H9 (cell line): Measurements from ENCODE around the gene C8G. TPM values are rescaled to one million over a fixed set of nuclear protein-coding genes. Genes with fewer than 3 reads are reported as not detected.

Experiments used
- DNase-seq: peaks from one replicate; pipeline ENCODE4 v3.0.0-alpha.2; 2017
- H2AFZ ChIP-seq: one replicate; pipeline ENCODE4 v1.6.1; 2013; ENCODE audit warnings: mild to moderate bottlenecking, low read length, control low read depth, moderate library complexity
- H2AK5ac ChIP-seq: 2 replicates; pipeline ENCODE4 v1.6.1; 2013; ENCODE audit warnings: low read length, control low read depth, mixed read lengths; ENCODE audit not compliant: insufficient read length
- H2BK120ac ChIP-seq: one replicate; pipeline ENCODE4 v1.6.1; 2013; ENCODE audit warnings: low read depth, mild to moderate bottlenecking, low read length, control low read depth, inconsistent platforms; ENCODE audit not compliant: poor library complexity, severe bottlenecking
- H2BK12ac ChIP-seq: 2 replicates; pipeline ENCODE4 v1.6.1; 2013; ENCODE audit warnings: low read length, control low read depth, mixed read lengths, low read depth; ENCODE audit not compliant: insufficient read length
- H2BK15ac ChIP-seq: 2 replicates; pipeline ENCODE4 v1.6.1; 2013; ENCODE audit warnings: low read depth, low read length, control low read depth
- H2BK20ac ChIP-seq: one replicate; pipeline ENCODE4 v1.6.1; 2013; ENCODE audit warnings: low read depth, mild to moderate bottlenecking, low read length, control low read depth, inconsistent platforms; ENCODE audit not compliant: poor library complexity, severe bottlenecking
- H2BK5ac ChIP-seq: 2 replicates; pipeline ENCODE4 v1.6.1; 2013; ENCODE audit warnings: low read length, control low read depth, mixed read lengths; ENCODE audit not compliant: insufficient read length
- H3K14ac ChIP-seq: 2 replicates; pipeline ENCODE4 v1.6.1; 2013; ENCODE audit warnings: low read length, control low read depth; ENCODE audit not compliant: insufficient read depth
- H3K18ac ChIP-seq: 2 replicates; pipeline ENCODE4 v1.6.1; 2013; ENCODE audit warnings: low read depth, mild to moderate bottlenecking, mixed read lengths, low read length, control low read depth; ENCODE audit not compliant: insufficient read length
- H3K23ac ChIP-seq: 2 replicates; pipeline ENCODE4 v1.6.1; 2013; ENCODE audit warnings: low read length, control low read depth, mixed read lengths, low read depth; ENCODE audit not compliant: insufficient read length
- H3K23me2 ChIP-seq: 2 replicates; pipeline ENCODE4 v1.6.1; 2013; ENCODE audit warnings: low read depth, mild to moderate bottlenecking, mixed read lengths, low read length, control low read depth; ENCODE audit not compliant: insufficient read length, poor library complexity, severe bottlenecking
- H3K27ac ChIP-seq: 2 replicates; pipeline ENCODE4 v1.5.1; 2013; ENCODE audit warnings: low read length, control low read depth, mixed read lengths, low read depth; ENCODE audit not compliant: insufficient read length
- H3K27me3 ChIP-seq: 2 replicates; pipeline ENCODE4 v1.6.1; 2013; ENCODE audit warnings: low read length, control low read depth, inconsistent platforms; ENCODE audit not compliant: insufficient read depth
- H3K4ac ChIP-seq: 2 replicates; pipeline ENCODE4 v1.6.1; 2013; ENCODE audit warnings: low read depth, mild to moderate bottlenecking, control low read depth, inconsistent platforms, low read length, moderate library complexity
- H3K4me1 ChIP-seq: 2 replicates; pipeline ENCODE4 v1.6.1; 2013; ENCODE audit warnings: low read length, control low read depth, inconsistent platforms; ENCODE audit not compliant: insufficient read depth
- H3K4me2 ChIP-seq: 2 replicates; pipeline ENCODE4 v1.6.1; 2013; ENCODE audit warnings: low read length, control low read depth, mixed read lengths; ENCODE audit not compliant: insufficient read length, insufficient read depth
- H3K56ac ChIP-seq: 2 replicates; pipeline ENCODE4 v1.6.1; 2013; ENCODE audit warnings: low read depth, mild to moderate bottlenecking, mixed read lengths, low read length, control low read depth; ENCODE audit not compliant: insufficient read length
- H3K79me1 ChIP-seq: 2 replicates; pipeline ENCODE4 v1.6.1; 2013; ENCODE audit warnings: low read depth, mild to moderate bottlenecking, moderate library complexity, low read length, control low read depth, inconsistent platforms; ENCODE audit not compliant: insufficient read depth, poor library complexity, severe bottlenecking
- H3K79me2 ChIP-seq: 2 replicates; pipeline ENCODE4 v1.6.1; 2013; ENCODE audit warnings: low read length, control low read depth, inconsistent platforms; ENCODE audit not compliant: insufficient read depth
- H3K9ac ChIP-seq: 2 replicates; pipeline ENCODE4 v1.6.1; 2013; ENCODE audit warnings: low read length, control low read depth, mixed read lengths; ENCODE audit not compliant: insufficient read length; ENCODE audit errors: extremely low read depth
- H3K9me3 ChIP-seq: one replicate; pipeline ENCODE4 v1.6.1; 2013; ENCODE audit warnings: low read depth, low read length, inconsistent platforms; ENCODE audit not compliant: control insufficient read depth
- H3T11ph ChIP-seq: one replicate; pipeline ENCODE4 v1.6.1; 2013; ENCODE audit warnings: mild to moderate bottlenecking, low read length, control low read depth, inconsistent platforms
- H4K20me1 ChIP-seq: one replicate; pipeline ENCODE4 v1.6.1; 2013; ENCODE audit not compliant: control insufficient read depth, insufficient read length, insufficient read depth
- H4K5ac ChIP-seq: 2 replicates; pipeline ENCODE4 v1.6.1; 2013; ENCODE audit warnings: low read depth, mild to moderate bottlenecking, mixed read lengths, low read length, control low read depth; ENCODE audit not compliant: insufficient read length
- H4K8ac ChIP-seq: replicated peaks from 2 replicates; pipeline ENCODE4 v1.6.1; 2013; ENCODE audit warnings: low read length, control low read depth, mixed read lengths, low read depth; ENCODE audit not compliant: insufficient read length
- H4K91ac ChIP-seq: 2 replicates; pipeline ENCODE4 v1.6.1; 2013; ENCODE audit warnings: low read depth, mild to moderate bottlenecking, moderate library complexity, mixed read lengths, low read length, control low read depth; ENCODE audit not compliant: insufficient read length
- H3K27ac Mint-ChIP-seq, 3 experiments: 2 replicates in 2 of 3; 3 replicates in 1 of 3; pipeline ENCODE4 v1.8.0; 2020 to 2021; ENCODE audit warnings: mixed read lengths in 3 of 3, mild to moderate bottlenecking in 1 of 3, moderate library complexity in 1 of 3
- H3K27me3 Mint-ChIP-seq: 2 replicates; pipeline ENCODE4 v1.8.0; 2021; ENCODE audit warnings: low read depth, mild to moderate bottlenecking, moderate library complexity, mixed read lengths
- H3K36me3 Mint-ChIP-seq, 3 experiments: 2 replicates in 2 of 3; 3 replicates in 1 of 3; pipeline ENCODE4 v1.8.0; 2020 to 2021; ENCODE audit warnings: low read depth in 3 of 3, mixed read lengths in 3 of 3; ENCODE audit not compliant: insufficient read depth in 1 of 3
- H3K4me1 Mint-ChIP-seq, 2 experiments: 2 replicates each; pipeline ENCODE4 v1.8.0; 2020; ENCODE audit warnings: mixed read lengths in 2 of 2
- H3K4me3 Mint-ChIP-seq, 2 experiments: 2 replicates in 1 of 2; 3 replicates in 1 of 2; pipeline ENCODE4 v1.8.0; 2020 to 2021; ENCODE audit warnings: mild to moderate bottlenecking in 2 of 2, mixed read lengths in 2 of 2, moderate library complexity in 1 of 2
- H3K9me3 Mint-ChIP-seq, 2 experiments: 2 replicates in 1 of 2; 3 replicates in 1 of 2; pipeline ENCODE4 v1.8.0; 2020; ENCODE audit warnings: mild to moderate bottlenecking in 2 of 2, mixed read lengths in 2 of 2, moderate library complexity in 1 of 2
- WGBS: extraction: QIAGEN DNeasy Blood & Tissue Kit; methylation state at CpG from one replicate; pipeline ENCODE4 v1.1.7; 2013; ENCODE audit warnings: missing lambda C conversion rate, low lambda C conversion rate, mixed read lengths; ENCODE audit not compliant: insufficient read length; ENCODE audit errors: extremely low coverage; 5-methylcytosine and 5-hydroxymethylcytosine counted together
- total RNA-seq: library from RNA; stranded (reverse); gene quantifications from 2 replicates; pipeline ENCODE4 v1.2.1, GENCODE V29; 2021
- TF ChIP-seq, protein P1 (sequence below): fragments of 200-600 bp; sonication (generic); conservative IDR thresholded peaks from 3 replicates; pipeline ENCODE4 v1.8.0; 2021; ENCODE audit warnings: antibody characterized with exemption, mild to moderate bottlenecking

The C8G gene
- total RNA-seq, 1 experiment from 2014 or later, result 0.96 TPM

DNA sequence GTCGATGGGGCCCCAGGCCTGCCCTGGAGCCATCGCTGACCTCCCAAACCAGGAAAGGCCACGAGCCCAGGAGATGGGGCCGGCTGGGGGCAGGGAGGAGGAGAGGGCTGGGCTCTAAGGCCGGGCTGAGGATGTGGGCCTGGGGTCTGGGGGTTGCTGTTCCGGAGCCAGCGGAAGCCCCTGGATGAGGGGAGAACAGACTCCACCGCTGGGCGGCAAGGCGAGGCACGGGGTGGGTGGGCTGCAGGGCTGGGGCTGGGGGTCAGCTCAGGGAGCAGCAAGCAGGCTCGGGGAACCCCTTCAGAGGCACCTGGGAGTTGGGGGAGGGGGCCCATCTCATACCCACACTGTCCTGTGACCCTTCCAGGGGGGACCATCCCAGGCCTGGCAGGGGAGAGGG, 18.7 kb downstream of the C8G start:
- no CpG with 5 or more reads among the region's 12 CpGs for WGBS
- Histone ChIP-seq H2BK120ac (no peak overlapping the region), H3K56ac (no peak overlapping the region), H2AK5ac (no peak overlapping the region), H2BK15ac (no peak overlapping the region), H3T11ph (no peak overlapping the region), H3K4me1 (peaks cover 2% of the 10 kb centered on the region; the same call in 1 of the 2 replicates), H4K91ac (no peak overlapping the region), H2BK5ac (no peak overlapping the region), H3K4ac (no peak overlapping the region), H3K18ac (no peak overlapping the region), H3K14ac (no peak overlapping the region), H3K4me2 (no peak overlapping the region), H3K79me1 (no peaks in the 10 kb centered on the region), H2AFZ (no peak overlapping the region), H3K79me2 (no peaks in the 10 kb centered on the region), H3K23me2 (no peaks in the 10 kb centered on the region), H3K27me3 (no peaks in the 10 kb centered on the region), H4K5ac (no peak overlapping the region), H3K9ac (no peak overlapping the region), H2BK12ac (no peak overlapping the region), H2BK20ac (no peak overlapping the region), H3K9me3 (no peaks in the 10 kb centered on the region), H4K8ac (no peak overlapping the region), H4K20me1 (no peaks in the 10 kb centered on the region), H3K23ac (no peak overlapping the region), H3K27ac (no peak overlapping the region)
- H3K27ac Mint-ChIP-seq, result no peak overlapping the region
- H3K27me3 Mint-ChIP-seq, result peaks cover 17% of the 10 kb centered on the region
- H3K4me3 Mint-ChIP-seq, result no peak overlapping the region
- no peak for DNase-seq
- TF ChIP-seq, protein P1, sequence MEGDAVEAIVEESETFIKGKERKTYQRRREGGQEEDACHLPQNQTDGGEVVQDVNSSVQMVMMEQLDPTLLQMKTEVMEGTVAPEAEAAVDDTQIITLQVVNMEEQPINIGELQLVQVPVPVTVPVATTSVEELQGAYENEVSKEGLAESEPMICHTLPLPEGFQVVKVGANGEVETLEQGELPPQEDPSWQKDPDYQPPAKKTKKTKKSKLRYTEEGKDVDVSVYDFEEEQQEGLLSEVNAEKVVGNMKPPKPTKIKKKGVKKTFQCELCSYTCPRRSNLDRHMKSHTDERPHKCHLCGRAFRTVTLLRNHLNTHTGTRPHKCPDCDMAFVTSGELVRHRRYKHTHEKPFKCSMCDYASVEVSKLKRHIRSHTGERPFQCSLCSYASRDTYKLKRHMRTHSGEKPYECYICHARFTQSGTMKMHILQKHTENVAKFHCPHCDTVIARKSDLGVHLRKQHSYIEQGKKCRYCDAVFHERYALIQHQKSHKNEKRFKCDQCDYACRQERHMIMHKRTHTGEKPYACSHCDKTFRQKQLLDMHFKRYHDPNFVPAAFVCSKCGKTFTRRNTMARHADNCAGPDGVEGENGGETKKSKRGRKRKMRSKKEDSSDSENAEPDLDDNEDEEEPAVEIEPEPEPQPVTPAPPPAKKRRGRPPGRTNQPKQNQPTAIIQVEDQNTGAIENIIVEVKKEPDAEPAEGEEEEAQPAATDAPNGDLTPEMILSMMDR, result no peak
- peaks cover 7 to 15% of the 10 kb centered on the region in 2 experiments for H3K4me1 Mint-ChIP-seq
- no peaks in the 10 kb centered on the region for H3K9me3 Mint-ChIP-seq
- H3K36me3 Mint-ChIP-seq, result no peaks in the 10 kb centered on the region
